Activated CD8-positive, alpha-beta T cell treated with anti-CD3 and anti-CD28 coated beads, Interleukin-2, amount 10 ng/mL, durations not matched to agents 7 days and 5 days (primary cell): ENCODE measurements around the gene DERL3. TPM values are rescaled to one million over a fixed set of nuclear protein-coding genes. Genes with fewer than 3 reads are reported as not detected.
A peak's percentile ranks its signal among the peaks of the same experiment; 100 is the strongest.
"Not testable (repeated sequence)": the region's sequence is repeated elsewhere in the genome, so short reads cannot be mapped to it uniquely, and the experiment has no call there.

ENCODE experiments used
- ATAC-seq: fragments of 150-1000 bp; cut with Tn5 transposase; one replicate; pipeline ENCODE4 v1.10.0; 2021; ENCODE audit warnings: moderate library complexity
- CTCF ChIA-PET: fragments of 350-600 bp; sonication (Branson Sonifier 250); formaldehyde crosslinking; loops from one replicate; lab custom pipeline; 2021; ENCODE audit warnings: antibody characterized with exemption; lab: Charles Lee
- POLR2A ChIA-PET: fragments of 350-600 bp; sonication (Branson Sonifier 250); formaldehyde crosslinking; loops from one replicate; lab custom pipeline; 2021; ENCODE audit warnings: antibody characterized with exemption; lab: Charles Lee
- DNase-seq: peaks from one replicate; pipeline ENCODE4 v3.0.0-alpha.2; 2020
- H3K27ac Mint-ChIP-seq: one replicate; pipeline ENCODE4 v1.8.0; 2021; ENCODE audit warnings: mild to moderate bottlenecking, mixed read lengths
- H3K27me3 Mint-ChIP-seq: one replicate; pipeline ENCODE4 v1.8.0; 2021; ENCODE audit warnings: low read depth, mixed read lengths
- H3K36me3 Mint-ChIP-seq: one replicate; pipeline ENCODE4 v1.8.0; 2021; ENCODE audit warnings: low read depth, mixed read lengths
- H3K4me1 Mint-ChIP-seq: one replicate; pipeline ENCODE4 v1.8.0; 2021; ENCODE audit warnings: low read depth, mixed read lengths
- H3K4me3 Mint-ChIP-seq: one replicate; pipeline ENCODE4 v1.8.0; 2021; ENCODE audit warnings: mild to moderate bottlenecking, mixed read lengths
- H3K9me3 Mint-ChIP-seq: one replicate; pipeline ENCODE4 v1.8.0; 2022; ENCODE audit warnings: mixed read lengths; ENCODE audit not compliant: insufficient read depth
- total RNA-seq, 2 experiments: library from RNA; stranded (reverse); gene quantifications; one replicate each; pipeline ENCODE4 v1.2.3, GENCODE V29; 2021

Gene DERL3
- 1 to 10 TPM; 8.1 to 10.0 TPM for total RNA-seq

DNA sequence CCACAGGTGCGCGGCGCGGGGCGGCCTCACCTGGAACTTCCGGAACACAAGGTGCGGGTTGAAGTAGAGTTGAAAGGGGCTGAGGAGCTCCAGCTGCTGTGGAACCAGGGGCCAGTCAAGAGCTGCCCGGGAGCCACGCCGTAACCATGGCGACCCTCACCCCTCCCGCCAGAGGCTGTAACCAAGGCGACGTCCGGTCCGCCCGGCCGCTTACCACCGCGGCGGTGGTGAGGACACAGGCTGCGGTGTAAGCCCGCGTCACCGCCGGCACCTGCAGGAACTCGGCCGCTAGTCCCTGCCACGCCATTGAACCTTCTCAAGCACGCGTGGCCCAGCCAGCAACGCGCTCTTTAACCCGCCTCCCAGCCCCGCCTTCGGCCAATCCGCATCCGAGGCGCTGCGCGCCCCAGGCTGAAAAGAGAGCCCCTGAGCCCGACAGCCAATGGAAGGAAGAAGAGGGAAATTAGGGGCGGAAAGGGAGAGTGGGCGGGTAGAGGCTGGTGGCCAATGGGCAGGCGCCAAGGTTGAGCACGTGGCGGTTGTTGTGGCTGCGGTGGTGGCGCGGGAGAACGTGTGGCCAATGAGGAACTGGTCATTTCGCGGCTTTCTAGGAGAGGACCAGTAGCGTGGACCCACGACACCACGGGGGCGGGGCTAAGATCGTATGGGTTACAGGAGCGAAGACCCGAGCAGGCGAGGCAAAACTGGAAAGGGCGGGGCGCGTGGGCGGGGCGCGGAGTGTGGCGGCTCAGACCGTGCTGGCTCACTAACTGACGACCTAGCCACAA is at the start of gene DERL3:
DERL3 (minus strand) TSS at position 326 of the 788 bp plus-strand sequence; CDS start at position 307, 19 bp downstream.
- peak; percentile 99 for DNase-seq
- peak within 1 kb of the TSS; percentile 92 for H3K4me3 Mint-ChIP-seq
- H3K27ac Mint-ChIP-seq, result peak within 1 kb of the TSS; percentile 90
- H3K9me3 Mint-ChIP-seq, result no peaks in the 10 kb centered on the region
- peaks cover 10% of the 10 kb centered on the region for H3K27me3 Mint-ChIP-seq
- H3K36me3 Mint-ChIP-seq, result peaks cover 16% of the 10 kb centered on the region
- POLR2A ChIA-PET, result interaction anchor here (1.0 kb wide), 1 partner anchor 19 kb away, joined by 7 read pairs; the partner anchor contains the start of gene SLC2A11
- CTCF ChIA-PET, result interaction anchor here (0.6 to 1.3 kb wide), 3 partner anchors 11 to 1006 kb away, joined by 3 to 4 read pairs (median 3); no protein-coding TSS in a partner anchor
- ATAC-seq, result peak; percentile 94
- peaks cover 29% of the 10 kb centered on the region for H3K4me1 Mint-ChIP-seq

DNA sequence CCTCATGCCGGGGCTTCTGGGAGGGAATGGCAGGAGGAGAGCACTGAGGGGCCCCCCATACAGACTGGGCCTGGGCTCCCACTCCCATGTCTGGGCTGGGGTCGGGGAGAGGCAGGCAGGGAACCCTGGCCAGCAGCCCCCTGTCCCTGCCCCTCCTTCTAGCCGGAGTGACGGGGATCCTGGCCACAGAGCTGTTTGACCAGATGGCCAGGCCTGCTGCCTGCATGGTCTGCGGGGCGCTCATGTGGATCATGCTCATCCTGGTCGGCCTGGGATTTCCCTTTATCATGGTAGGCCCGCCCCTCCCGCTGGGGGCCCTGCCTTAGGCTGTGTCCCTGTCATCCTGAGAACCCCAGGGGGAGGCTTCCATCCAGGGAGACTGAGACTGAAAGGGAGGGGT is 45.3 kb upstream of the DERL3 start:
- Mint-ChIP-seq H3K9me3 (no peaks in the 10 kb centered on the region), H3K36me3 (no peaks in the 10 kb centered on the region), H3K27ac (no peak overlapping the region), H3K4me3 (no peak overlapping the region), H3K27me3 (no peaks in the 10 kb centered on the region), H3K4me1 (no peaks in the 10 kb centered on the region)
- DNase-seq (no peak), ATAC-seq (no peak)
- ChIA-PET POLR2A (no interaction called here), CTCF (interaction anchor here (1.3 kb wide), 1 partner anchor 10 kb away, joined by 8 read pairs; the partner anchor contains the start of gene MIF)

GRCh38 chr22:23883658-23884057 is 44.9 kb upstream of the DERL3 start:
- no peaks in the 10 kb centered on the region for H3K9me3 Mint-ChIP-seq
- no peaks in the 10 kb centered on the region for H3K27me3 Mint-ChIP-seq
- no peak overlapping the region for H3K27ac Mint-ChIP-seq
- DNase-seq, result no peak
- no peak for ATAC-seq
- no peaks in the 10 kb centered on the region for H3K36me3 Mint-ChIP-seq
- no peak overlapping the region for H3K4me3 Mint-ChIP-seq
- ChIA-PET POLR2A (no interaction called here), CTCF (no interaction called here)
- H3K4me1 Mint-ChIP-seq, result no peaks in the 10 kb centered on the region

GRCh38 chr22:23882370-23882769 is 43.6 kb upstream of the DERL3 start:
- ChIA-PET CTCF (interaction anchor here (1.6 kb wide), 1 partner anchor 11 kb away, joined by 7 read pairs; no protein-coding TSS in a partner anchor), POLR2A (no interaction called here)
- no peak for DNase-seq
- H3K36me3 Mint-ChIP-seq, result peaks cover 2% of the 10 kb centered on the region
- no peaks in the 10 kb centered on the region for H3K4me1 Mint-ChIP-seq
- no peaks in the 10 kb centered on the region for H3K27me3 Mint-ChIP-seq
- no peak for ATAC-seq
- H3K4me3 Mint-ChIP-seq, result no peak overlapping the region
- H3K27ac Mint-ChIP-seq, result no peak overlapping the region
- no peaks in the 10 kb centered on the region for H3K9me3 Mint-ChIP-seq

DNA sequence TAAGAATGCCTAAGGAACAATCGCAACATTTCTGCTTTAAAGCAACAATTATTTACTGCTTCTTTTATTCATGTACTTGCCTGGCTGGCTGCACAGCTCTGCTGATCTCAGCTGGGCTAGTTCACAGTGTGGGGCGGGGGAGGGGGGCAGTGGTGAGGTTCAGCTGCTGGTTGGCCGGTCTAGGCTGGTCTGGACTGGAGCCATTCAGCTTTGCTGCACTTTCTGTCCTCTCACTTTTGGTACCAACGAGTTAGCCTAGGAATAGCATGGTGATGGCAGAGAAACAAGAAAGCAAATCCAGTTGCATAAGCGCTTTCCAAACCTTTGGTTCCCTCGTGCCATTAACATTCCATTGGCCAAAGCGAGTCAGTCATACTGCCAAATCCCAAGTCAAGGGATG is 39.4 kb upstream of the DERL3 start:
- Mint-ChIP-seq H3K4me3 (no peak overlapping the region), H3K4me1 (no peaks in the 10 kb centered on the region), H3K36me3 (peaks cover 2% of the 10 kb centered on the region), H3K27ac (no peak overlapping the region), H3K27me3 (no peaks in the 10 kb centered on the region), H3K9me3 (no peaks in the 10 kb centered on the region)
- ATAC-seq (no peak), DNase-seq (no peak)
- ChIA-PET CTCF (no interaction called here), POLR2A (no interaction called here)

DNA sequence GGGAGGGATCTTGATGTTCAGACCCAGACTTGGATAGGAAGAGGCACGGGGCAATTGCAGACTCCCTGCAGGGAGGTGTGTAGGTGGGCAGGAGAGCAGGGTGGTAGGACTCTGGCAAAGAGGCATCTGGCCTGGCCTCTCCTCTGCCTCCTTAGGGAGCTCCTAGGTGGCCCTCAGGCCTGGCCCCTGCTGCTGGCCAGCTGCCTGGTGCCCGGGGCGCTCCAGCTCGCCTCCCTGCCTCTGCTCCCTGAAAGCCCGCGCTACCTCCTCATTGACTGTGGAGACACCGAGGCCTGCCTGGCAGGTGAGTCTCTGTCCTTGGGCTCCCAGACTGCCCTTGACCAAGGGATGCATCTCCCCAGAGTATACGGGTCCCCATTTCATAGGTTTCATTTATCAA is 38.8 kb upstream of the DERL3 start:
- no peak overlapping the region for H3K27ac Mint-ChIP-seq
- no peaks in the 10 kb centered on the region for H3K4me1 Mint-ChIP-seq
- ChIA-PET CTCF (no interaction called here), POLR2A (no interaction called here)
- peaks cover 2% of the 10 kb centered on the region for H3K36me3 Mint-ChIP-seq
- DNase-seq (no peak), ATAC-seq (no peak)
- H3K4me3 Mint-ChIP-seq, result no peak overlapping the region
- H3K9me3 Mint-ChIP-seq, result no peaks in the 10 kb centered on the region
- H3K27me3 Mint-ChIP-seq, result no peaks in the 10 kb centered on the region

DNA sequence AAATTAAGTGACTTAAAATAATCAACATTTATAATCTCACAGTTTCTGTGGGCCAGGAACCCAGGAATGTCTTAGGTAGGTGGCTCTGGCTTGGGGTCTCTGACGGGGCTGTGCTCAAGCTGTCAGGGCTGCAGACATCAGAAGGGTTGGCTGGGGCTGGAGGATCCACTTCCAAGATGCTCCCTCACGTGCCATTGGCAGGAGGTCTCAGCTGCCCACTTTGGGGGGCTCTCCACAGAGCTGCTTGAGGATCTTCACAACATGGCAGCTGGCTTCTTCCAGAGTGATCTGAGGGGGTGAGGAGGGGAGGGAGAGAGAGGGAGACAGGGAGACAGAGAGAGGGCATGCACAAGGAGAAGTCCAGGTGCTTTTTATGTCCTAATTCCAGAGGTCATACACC is 37.0 kb upstream of the DERL3 start:
- no peak overlapping the region for H3K27ac Mint-ChIP-seq
- peaks cover 2% of the 10 kb centered on the region for H3K36me3 Mint-ChIP-seq
- POLR2A ChIA-PET, result interaction anchor here (2.2 kb wide), 1 partner anchor 18 kb away, joined by 10 read pairs; the partner anchor contains the start of gene MIF
- H3K27me3 Mint-ChIP-seq, result no peaks in the 10 kb centered on the region
- no peaks in the 10 kb centered on the region for H3K4me1 Mint-ChIP-seq
- DNase-seq (no peak), ATAC-seq (no peak)
- no peak overlapping the region for H3K4me3 Mint-ChIP-seq
- CTCF ChIA-PET, result interaction anchor here (1.4 kb wide), 1 partner anchor 18 kb away, joined by 4 read pairs; the partner anchor contains the start of gene MIF
- no peaks in the 10 kb centered on the region for H3K9me3 Mint-ChIP-seq

GRCh38 chr22:23874871-23875270 is 36.1 kb upstream of the DERL3 start:
- Mint-ChIP-seq H3K36me3 (peaks cover 2% of the 10 kb centered on the region), H3K27ac (no peak overlapping the region), H3K4me3 (no peak overlapping the region), H3K9me3 (no peaks in the 10 kb centered on the region), H3K4me1 (no peaks in the 10 kb centered on the region), H3K27me3 (no peaks in the 10 kb centered on the region)
- ATAC-seq (no peak), DNase-seq (no peak)
- CTCF ChIA-PET, result interaction anchor here (1.4 kb wide), 1 partner anchor 19 kb away, joined by 4 read pairs; the partner anchor contains the start of gene MIF
- POLR2A ChIA-PET, result interaction anchor here (2.2 kb wide), 1 partner anchor 19 kb away, joined by 10 read pairs; the partner anchor contains the start of gene MIF

DNA sequence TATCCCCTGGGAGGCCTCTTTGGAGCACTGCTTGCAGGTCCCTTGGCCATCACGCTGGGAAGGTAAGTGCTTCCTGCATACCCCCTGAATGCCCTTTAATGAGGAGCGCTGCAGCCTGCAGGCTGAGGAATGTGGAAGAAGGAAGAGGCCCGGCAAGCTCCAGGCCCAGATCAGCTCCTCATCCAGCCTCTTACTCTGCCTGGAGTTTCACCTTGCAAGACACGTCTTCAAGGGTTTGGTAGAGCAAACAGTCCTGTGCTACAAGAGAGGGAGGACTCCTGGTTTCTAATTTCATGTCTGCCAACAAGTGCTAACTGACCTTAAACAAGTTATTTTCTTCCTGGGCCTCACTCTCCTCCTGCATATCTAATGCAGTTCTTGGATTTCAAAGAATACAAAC is 29.8 kb upstream of the DERL3 start:
- H3K9me3 Mint-ChIP-seq, result no peaks in the 10 kb centered on the region
- ChIA-PET CTCF (interaction anchor here (1.8 kb wide), 1 partner anchor 25 kb away, joined by 6 read pairs; the partner anchor contains the start of gene MIF), POLR2A (no interaction called here)
- H3K27ac Mint-ChIP-seq, result no peak overlapping the region
- no peaks in the 10 kb centered on the region for H3K27me3 Mint-ChIP-seq
- H3K4me3 Mint-ChIP-seq, result no peak overlapping the region
- no peak for ATAC-seq
- H3K4me1 Mint-ChIP-seq, result no peaks in the 10 kb centered on the region
- H3K36me3 Mint-ChIP-seq, result no peaks in the 10 kb centered on the region
- no peak for DNase-seq

- POLR2A ChIA-PET, H3K27me3 Mint-ChIP-seq, H3K4me3 Mint-ChIP-seq, ATAC-seq, H3K4me1 Mint-ChIP-seq, H3K36me3 Mint-ChIP-seq, DNase-seq, H3K9me3 Mint-ChIP-seq, H3K27ac Mint-ChIP-seq: not testable (repeated sequence)
- CTCF ChIA-PET, result interaction anchor here (0.9 kb wide), 1 partner anchor 242 kb away, joined by 4 read pairs; no protein-coding TSS in a partner anchor
Measured at GRCh38 chr22:23864499-23865154, 25.8 kb upstream of the DERL3 start.

GRCh38 chr22:23862103-23862502 is 23.3 kb upstream of the DERL3 start:
- H3K9me3 Mint-ChIP-seq, result no peaks in the 10 kb centered on the region
- POLR2A ChIA-PET, result no interaction called here
- no peaks in the 10 kb centered on the region for H3K27me3 Mint-ChIP-seq
- no peaks in the 10 kb centered on the region for H3K36me3 Mint-ChIP-seq
- DNase-seq (peak; percentile 69), ATAC-seq (no peak)
- no peak overlapping the region for H3K27ac Mint-ChIP-seq
- H3K4me1 Mint-ChIP-seq, result peaks cover 14% of the 10 kb centered on the region
- CTCF ChIA-PET, result interaction anchor here (0.7 to 3.2 kb wide), 2 partner anchors 31 to 184 kb away, joined by 3 to 29 read pairs; partner anchors contain the start of gene MIF
- H3K4me3 Mint-ChIP-seq, result no peak overlapping the region
